Measurements from ENCODE around the gene BTBD16. TPM values are rescaled to one million over a fixed set of nuclear protein-coding genes. Genes with fewer than 3 reads are reported as not detected.

Gene BTBD16
- total RNA-seq, 2 donors from 2014 or later: not detected

DNA sequence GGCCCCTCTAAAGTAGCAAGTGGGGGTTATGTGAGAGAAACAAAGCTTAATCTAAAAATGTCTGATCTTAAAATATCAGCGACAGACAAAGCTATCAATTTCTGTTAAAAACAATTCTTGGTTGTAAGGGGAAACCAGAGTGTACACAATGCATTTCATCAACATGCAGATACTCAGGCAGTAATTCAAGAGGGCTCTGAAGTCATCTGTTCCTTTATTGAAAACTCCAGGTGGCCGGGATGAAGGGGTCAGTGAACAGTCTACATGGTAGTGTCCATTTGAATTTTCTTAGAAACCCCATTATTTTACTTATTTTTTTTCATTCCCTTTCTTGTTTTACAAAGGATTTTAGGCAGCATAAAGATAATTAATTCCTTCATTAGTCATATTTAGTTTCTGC, 36.7 kb upstream of the BTBD16 start:
- 77 to 89% methylated on average over 2 of the region's 2 CpGs for WGBS, 2 donors
- Histone ChIP-seq H3K27me3 (no peaks in the 10 kb centered on the region), H3K9me3 (no peaks in the 10 kb centered on the region), H3K4me3 (no peak overlapping the region), H3K36me3 (replicated peaks in 1 of 2; ENCODE audit: insufficient read depth in 1 of 2, low read depth in 2 of 2) (peaks cover 0 to 4% of the 10 kb centered on the region in 2 donors), H3K4me1 (no peaks in the 10 kb centered on the region), H3K27ac (no peak overlapping the region)
- intact Hi-C loops (cut with DNase I): no loop called here
- TF ChIP-seq, protein P1, sequence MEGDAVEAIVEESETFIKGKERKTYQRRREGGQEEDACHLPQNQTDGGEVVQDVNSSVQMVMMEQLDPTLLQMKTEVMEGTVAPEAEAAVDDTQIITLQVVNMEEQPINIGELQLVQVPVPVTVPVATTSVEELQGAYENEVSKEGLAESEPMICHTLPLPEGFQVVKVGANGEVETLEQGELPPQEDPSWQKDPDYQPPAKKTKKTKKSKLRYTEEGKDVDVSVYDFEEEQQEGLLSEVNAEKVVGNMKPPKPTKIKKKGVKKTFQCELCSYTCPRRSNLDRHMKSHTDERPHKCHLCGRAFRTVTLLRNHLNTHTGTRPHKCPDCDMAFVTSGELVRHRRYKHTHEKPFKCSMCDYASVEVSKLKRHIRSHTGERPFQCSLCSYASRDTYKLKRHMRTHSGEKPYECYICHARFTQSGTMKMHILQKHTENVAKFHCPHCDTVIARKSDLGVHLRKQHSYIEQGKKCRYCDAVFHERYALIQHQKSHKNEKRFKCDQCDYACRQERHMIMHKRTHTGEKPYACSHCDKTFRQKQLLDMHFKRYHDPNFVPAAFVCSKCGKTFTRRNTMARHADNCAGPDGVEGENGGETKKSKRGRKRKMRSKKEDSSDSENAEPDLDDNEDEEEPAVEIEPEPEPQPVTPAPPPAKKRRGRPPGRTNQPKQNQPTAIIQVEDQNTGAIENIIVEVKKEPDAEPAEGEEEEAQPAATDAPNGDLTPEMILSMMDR (IDR thresholded peaks at IDR 0.05): no peak
- no peak for TF ChIP-seq POLR2A (IDR thresholded peaks at IDR 0.05)
- no peak for DNase-seq
- ATAC-seq: no peak

DNA sequence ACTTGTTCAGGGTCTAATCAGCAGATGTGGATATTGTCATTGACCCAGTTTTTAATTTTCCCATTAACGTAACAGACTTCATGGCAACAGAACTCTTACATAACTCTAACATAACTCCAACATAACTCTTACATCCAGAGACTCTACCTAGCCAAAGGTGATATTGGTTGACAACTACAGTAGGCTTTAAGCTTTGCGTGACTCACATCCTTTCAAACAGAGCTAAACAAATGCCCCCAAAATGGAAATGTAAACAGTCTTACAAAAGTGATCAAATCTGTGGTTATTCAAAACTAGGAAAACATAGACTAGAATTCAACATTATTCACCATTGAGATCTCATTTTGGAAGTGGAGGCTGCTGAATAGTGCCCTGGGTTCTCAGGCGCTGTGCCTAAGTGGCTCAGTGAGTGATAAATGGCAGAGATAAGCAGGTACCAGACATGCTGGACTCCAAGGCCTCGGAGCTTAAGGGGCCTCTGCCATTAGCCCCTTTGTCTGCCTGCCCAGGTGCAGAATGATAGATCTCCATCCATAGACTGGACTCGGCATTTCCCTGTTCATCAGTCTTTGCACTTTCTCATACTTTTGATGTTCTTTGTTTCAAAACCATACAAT, 34.3 kb upstream of the BTBD16 start:
- Histone ChIP-seq H3K36me3 (replicated peaks in 1 of 2; ENCODE audit: insufficient read depth in 1 of 2, low read depth in 2 of 2) (no peaks in the 10 kb centered on the region), H3K4me1 (no peaks in the 10 kb centered on the region), H3K27me3 (no peaks in the 10 kb centered on the region), H3K9me3 (no peaks in the 10 kb centered on the region), H3K4me3 (no peak overlapping the region), H3K27ac (no peak overlapping the region)
- DNase-seq: no peak
- ATAC-seq: no peak
- TF ChIP-seq, protein P1 (IDR thresholded peaks at IDR 0.05): no peak
- TF ChIP-seq POLR2A (IDR thresholded peaks at IDR 0.05): no peak
- 78 to 82% methylated on average over 5 of the region's 5 CpGs for WGBS, 2 donors
- intact Hi-C loops (cut with DNase I): no loop called here

DNA sequence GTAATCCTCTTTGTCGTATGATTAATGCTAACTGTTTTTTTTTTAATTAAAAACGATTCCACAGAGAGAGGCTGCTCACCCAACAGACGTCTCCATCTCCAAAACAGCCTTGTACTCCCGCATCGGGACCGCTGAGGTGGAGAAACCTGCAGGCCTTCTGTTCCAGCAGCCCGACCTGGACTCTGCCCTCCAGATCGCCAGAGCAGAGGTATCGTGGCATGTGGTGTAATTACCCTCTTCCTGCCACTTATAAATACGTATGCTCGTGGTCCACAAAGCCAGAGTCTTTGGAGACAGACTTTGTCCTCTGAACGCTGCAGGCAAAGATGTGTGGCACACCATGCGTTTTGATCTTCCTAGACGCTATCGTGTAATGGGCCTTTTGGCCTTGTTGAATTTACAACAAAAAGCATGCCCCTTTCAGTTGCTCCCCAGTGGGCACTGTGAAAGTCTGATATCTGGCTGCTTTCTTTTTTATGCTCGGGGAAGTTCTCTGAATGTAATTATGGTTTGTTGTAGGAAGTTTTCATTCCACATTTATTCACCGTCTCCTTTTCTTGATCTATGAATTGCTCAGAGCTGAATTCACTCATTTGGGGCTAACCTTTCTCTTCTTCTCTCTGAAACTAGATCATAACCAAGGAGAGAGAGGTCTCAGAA, 33.6 kb upstream of the BTBD16 start:
- DNase-seq: no peak

DNA sequence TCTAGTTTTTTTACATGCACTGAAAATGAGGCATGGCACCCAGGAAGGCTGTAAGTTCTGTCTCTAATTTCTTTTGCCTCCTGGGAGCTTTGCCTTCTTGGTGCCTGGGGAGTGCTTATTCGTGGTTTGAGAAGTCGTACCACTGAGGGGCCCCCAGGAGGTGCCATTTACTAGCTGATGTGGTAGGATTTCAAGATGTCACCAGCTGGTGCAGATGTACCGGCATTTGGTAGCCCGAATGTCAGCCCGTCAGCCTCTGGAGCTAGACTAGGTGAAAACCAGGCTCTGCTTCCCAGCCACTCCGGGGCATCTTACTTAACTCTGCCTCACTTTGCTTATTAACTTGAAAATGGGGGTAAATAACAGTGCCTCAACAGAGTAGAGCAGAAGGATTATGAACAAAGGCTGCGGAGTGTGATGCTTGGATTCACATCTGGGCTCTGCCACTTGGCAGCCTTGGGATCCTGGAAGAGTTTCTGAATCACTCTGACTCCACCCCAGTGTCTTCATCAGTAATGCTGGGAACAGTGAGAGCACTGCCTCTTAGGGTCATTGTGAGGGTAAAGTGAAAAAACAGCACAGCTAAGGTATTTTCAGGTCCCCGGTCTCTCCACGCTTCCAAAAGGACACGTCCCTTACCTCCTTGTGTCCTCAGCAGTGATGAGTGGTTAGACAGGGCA, 31.4 kb upstream of the BTBD16 start:
- ATAC-seq: no peak
- Histone ChIP-seq H3K27ac (no peak overlapping the region), H3K27me3 (no peaks in the 10 kb centered on the region), H3K4me3 (no peak overlapping the region), H3K4me1 (no peaks in the 10 kb centered on the region), H3K36me3 (replicated peaks in 1 of 2; ENCODE audit: insufficient read depth in 1 of 2, low read depth in 2 of 2) (peaks cover 0 to 2% of the 10 kb centered on the region in 2 donors), H3K9me3 (no peaks in the 10 kb centered on the region)
- DNase-seq: no peak
- WGBS, 2 donors: 91 to 95% methylated on average over 10 of the region's 10 CpGs
- intact Hi-C loops (cut with DNase I): no loop called here
- no peak for TF ChIP-seq POLR2A (IDR thresholded peaks at IDR 0.05)
- TF ChIP-seq, protein P1 (IDR thresholded peaks at IDR 0.05): no peak

More for the DNA sequence above, 33.6 kb upstream of the BTBD16 start:
- no peaks in the 10 kb centered on the region for H3K27me3 ChIP-seq
- 69 to 83% methylated on average over 17 of the region's 17 CpGs for WGBS, 2 donors
- no peaks in the 10 kb centered on the region for H3K4me1 ChIP-seq
- H3K36me3 ChIP-seq (replicated peaks in 1 of 2; ENCODE audit: insufficient read depth in 1 of 2, low read depth in 2 of 2): peaks cover 0 to 2% of the 10 kb centered on the region in 2 donors
- no peak overlapping the region for H3K27ac ChIP-seq
- no peak for TF ChIP-seq POLR2A (IDR thresholded peaks at IDR 0.05)
- TF ChIP-seq, protein P1 (IDR thresholded peaks at IDR 0.05): no peak
- no peak for ATAC-seq
- intact Hi-C loops (cut with DNase I): no loop called here
- H3K9me3 ChIP-seq: no peaks in the 10 kb centered on the region
- H3K4me3 ChIP-seq: no peak overlapping the region

Data from body of pancreas (tissue), 4 donors.